NCI-H82 treated with DMSO at 0.1 percent for 48 hours (cell line): Measurements from ENCODE around the gene ATG14.
"Not testable (repeated sequence)": the region's sequence is repeated elsewhere in the genome, so short reads cannot be mapped to it uniquely, and the experiment has no call there.

Experiments used
- DNase-seq: peaks from one replicate; lab custom pipeline; 2025; ENCODE audit not compliant: unreplicated experiment; lab: John Stamatoyannopoulos, UW

ATG14 gene

DNA sequence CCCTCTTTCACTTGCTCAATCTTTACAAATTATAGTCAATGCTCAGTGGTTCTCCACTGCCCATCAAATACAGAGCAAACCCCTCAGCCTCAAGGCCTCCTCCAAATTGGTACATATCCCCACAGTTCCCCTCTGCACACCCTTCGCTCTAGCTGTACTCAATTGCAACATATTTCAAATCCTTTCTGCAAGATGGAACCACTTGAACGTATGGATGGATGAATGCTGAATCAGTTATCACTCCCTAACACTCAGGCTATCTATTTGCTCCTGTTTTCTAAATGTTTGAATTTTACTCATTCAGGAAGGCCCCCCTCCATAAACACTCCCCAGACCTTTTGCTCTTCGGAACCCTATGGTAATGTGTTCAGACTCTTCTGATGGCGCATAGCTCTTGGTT lies 24.5 kb downstream of the ATG14 start:
- no peak for DNase-seq

GRCh38 chr14:55386037-55386808 lies 25.4 kb downstream of the ATG14 start:
- DNase-seq, result no peak

GRCh38 chr14:55384536-55384935 lies 27.1 kb downstream of the ATG14 start:
- DNase-seq, result no peak

- DNase-seq, result no peak
Measured at GRCh38 chr14:55383541-55384140, 28.0 kb downstream of the ATG14 start.

- DNase-seq, result not testable (repeated sequence)
Measured at GRCh38 chr14:55383056-55383466, 28.6 kb downstream of the ATG14 start.

DNA sequence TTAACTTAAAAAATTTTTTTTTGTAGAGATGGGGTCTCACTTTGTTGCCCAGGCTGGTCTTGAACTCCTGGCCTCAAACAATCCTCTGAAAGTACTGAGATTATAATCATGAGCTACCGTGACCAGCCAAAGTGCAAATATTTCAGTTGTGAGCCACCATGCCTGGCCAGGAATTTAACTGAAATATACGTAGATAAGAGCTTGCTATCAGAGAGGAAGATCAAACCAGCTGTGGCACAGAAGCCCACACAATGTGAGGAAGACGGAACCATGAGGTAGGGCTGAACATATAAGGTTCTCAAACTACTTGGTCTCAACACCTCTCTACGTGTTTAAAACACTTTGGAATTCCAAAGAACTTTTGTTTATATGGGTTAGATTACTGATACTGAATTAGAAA lies 29.1 kb downstream of the ATG14 start:
- DNase-seq, result no peak

GRCh38 chr14:55381561-55381960 lies 30.1 kb downstream of the ATG14 start:
- no peak for DNase-seq

GRCh38 chr14:55381040-55381439 lies 30.6 kb downstream of the ATG14 start:
- DNase-seq, result no peak

- DNase-seq, result no peak
Measured at GRCh38 chr14:55377236-55377635, 34.4 kb downstream of the ATG14 start.

DNA sequence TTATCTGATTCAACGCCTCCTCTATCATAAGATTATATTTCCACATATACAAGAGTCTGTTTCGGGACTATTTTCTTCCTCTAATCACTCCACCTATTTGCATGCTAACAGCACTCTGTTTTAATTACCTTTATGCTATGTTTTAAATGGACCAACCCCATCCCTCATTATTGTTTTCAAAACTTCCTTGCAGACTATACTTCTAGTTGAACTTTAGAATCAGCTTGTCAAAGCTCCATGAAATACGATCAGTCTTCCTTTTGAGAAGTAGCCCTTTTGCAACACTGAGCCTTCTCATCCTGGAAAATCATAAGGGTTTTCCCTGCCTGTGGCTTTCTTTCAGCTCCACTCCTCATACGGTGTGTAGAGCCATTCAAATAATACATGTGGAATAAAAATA lies 36.9 kb downstream of the ATG14 start:
- DNase-seq, result no peak

GRCh38 chr14:55373784-55374705 lies 37.6 kb downstream of the ATG14 start:
- no peak for DNase-seq

DNA sequence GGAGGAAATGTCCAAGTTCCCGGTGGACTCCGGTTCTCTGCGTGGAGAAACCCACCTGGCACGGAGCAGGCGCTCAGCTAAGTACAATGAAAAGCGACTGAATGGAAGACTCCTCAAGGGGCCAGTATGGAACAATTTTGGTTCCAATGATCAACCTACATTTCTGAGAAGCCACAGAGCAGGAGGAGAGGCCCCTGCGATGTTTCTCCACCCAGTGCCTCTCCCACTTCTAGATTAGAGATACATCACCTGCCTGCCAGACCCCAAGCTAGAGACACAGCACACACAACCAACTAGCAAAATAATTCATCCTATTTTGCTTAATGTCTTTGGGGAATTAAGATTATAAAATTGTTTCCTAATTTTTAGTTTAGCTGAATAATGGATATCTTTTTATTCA lies 38.8 kb downstream of the ATG14 start:
- DNase-seq, result no peak

- DNase-seq, result no peak
Measured at GRCh38 chr14:55372423-55372822, 39.2 kb downstream of the ATG14 start.

DNA sequence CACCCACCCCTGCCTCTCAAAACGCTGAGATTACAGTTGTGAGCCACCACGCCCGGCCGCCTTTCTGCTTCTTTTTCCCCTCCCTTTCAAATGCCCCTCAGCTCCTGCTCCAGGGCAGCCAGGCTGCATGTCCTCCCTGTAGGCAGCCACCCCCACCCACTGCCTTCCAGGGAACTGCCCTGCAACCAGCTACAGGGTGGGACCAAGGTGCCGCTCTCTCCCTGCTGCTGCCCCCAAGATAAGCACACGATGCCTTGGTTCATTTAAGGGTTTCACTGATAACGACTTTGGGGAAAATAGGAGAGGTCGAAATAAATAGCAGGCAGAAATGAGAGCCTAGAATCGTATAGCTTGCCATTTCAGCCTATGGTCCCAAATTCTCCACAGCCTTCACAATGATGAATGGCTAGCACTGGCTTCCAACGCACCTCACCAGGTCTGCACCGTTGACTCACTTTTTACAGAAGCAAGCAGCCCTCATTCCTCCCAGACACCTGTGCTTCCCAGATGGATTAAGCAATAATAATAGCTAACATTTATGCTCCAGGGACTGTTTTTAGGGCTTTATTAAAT lies 40.7 kb downstream of the ATG14 start:
- no peak for DNase-seq

- no peak for DNase-seq
Measured at GRCh38 chr14:55366271-55366670, 45.4 kb downstream of the ATG14 start.

GRCh38 chr14:55361190-55361589 lies 50.4 kb downstream of the ATG14 start:
- DNase-seq, result no peak

DNA sequence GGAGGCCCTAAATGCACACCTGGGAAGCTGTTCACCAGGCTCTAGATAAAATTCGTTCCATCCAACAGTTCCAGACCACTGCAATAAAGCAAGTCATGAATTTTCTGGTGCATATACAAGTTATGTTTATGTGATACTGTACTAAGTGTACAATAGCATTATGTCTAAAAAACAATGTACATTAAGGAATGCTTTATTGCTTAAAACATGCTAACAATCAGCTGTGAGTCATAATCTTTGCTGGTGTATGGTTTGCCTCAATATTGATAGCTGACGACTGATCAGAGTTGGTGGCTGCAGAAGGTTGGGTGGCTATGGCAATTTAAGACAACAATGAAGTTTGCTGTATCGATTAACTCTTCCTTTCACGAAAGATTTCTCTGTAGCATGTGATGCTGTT lies 52.3 kb downstream of the ATG14 start:
- DNase-seq, result no peak

GRCh38 chr14:55356913-55357312 lies 54.7 kb downstream of the ATG14 start:
- DNase-seq, result no peak

GRCh38 chr14:55355922-55356321 lies 55.7 kb downstream of the ATG14 start:
- no peak for DNase-seq

DNA sequence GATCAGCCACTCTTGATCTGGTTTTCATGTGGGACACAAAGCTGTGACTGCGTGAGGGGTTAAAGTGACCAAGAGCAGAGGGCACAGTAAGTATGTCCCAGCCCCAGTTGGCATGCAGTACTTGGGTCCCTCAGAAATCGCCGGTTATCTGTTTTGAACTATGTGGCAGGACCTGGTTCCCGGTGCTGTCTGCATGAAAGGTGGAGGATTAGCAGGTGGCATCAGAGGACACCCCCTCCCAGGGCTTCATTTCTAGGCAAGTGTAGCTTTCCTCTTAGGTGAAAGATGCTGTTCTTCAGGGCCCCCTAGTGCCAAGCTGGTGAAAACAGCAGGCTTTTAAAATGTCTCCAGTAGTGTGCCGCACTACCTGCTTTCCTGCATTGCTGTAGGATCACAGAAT lies 57.1 kb downstream of the ATG14 start:
- DNase-seq, result peak; percentile 30

DNA sequence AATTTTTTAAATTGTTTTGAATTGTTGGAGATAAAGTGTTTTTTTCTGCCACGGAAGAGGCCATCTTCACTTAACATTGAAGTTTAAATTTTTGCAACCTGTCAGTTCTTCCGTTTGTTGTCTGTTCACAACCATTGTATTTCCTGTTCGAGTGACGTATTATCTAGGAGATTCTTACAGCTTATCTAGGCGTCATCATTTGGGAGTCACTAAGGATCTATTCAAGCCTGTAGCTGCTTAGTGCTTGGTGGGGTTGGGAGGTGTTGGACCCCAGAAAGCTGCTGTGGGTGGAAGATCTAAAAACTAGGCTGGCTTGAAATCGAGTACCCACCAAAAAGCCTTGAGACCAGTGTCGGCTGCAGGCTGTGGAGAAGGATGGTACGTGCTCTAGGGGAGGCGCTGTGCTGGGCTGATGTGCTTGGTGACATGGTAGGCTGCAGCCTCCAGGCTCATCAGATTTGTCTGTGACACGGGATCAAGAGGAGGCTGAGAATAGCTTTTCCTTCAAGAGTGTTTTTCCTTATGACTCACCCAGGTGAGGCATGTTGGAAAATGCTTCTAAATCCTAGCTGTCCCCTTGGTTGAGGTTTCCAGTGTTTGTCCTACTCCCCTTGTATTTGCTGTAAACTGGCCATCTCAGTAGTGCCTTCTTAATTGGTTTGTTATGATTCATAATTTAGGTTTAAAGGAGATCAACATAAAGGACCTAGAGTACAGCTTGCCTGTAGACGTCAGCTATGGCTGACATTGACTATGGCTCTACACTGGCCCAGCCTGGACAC lies 57.8 kb downstream of the ATG14 start:
- DNase-seq, result no peak
